CD14-positive monocyte (primary cell): ENCODE results near the gene CHST11. TPM values are rescaled to one million over a fixed set of nuclear protein-coding genes. Genes with fewer than 3 reads are reported as not detected.

Experiments
- DNase-seq, 3 donors: peaks; one replicate each; pipeline ENCODE4 v3.0.0-alpha.2; 2011 to 2022
- H2AFZ ChIP-seq: 2 replicates; pipeline ENCODE4 v1.6.0; 2012; ENCODE audit warnings: mild to moderate bottlenecking, low read depth, low read length, inconsistent platforms; ENCODE audit not compliant: insufficient read depth, poor library complexity, severe bottlenecking
- H3K27ac ChIP-seq, 2 donors: 1 replicate in 1 of 2; 2 replicates in 1 of 2; pipeline ENCODE4 v1.5.1; 2012 to 2013; ENCODE audit warnings: low read length in 2 of 2, control low read depth in 1 of 2, inconsistent platforms in 1 of 2, low read depth in 1 of 2, mild to moderate bottlenecking in 1 of 2
- H3K27me3 ChIP-seq, 2 donors: one replicate each; pipeline versions ENCODE4 v1.6.0 to v1.6.1; 2011 to 2013; ENCODE audit warnings: low read length in 2 of 2; ENCODE audit not compliant: control insufficient read depth in 2 of 2, insufficient read depth in 2 of 2
- H3K36me3 ChIP-seq, 2 donors: replicated peaks in 1 of 2; 1 replicate in 1 of 2; 2 replicates in 1 of 2; pipeline versions ENCODE4 v1.5.1 to v1.6.1; 2012 to 2013; ENCODE audit warnings: low read length in 2 of 2, control low read depth in 1 of 2, inconsistent platforms in 1 of 2, mild to moderate bottlenecking in 1 of 2; ENCODE audit not compliant: insufficient read depth in 2 of 2, control insufficient read depth in 1 of 2
- H3K4me1 ChIP-seq, 2 donors: 1 replicate in 1 of 2; 2 replicates in 1 of 2; pipeline versions ENCODE4 v1.5.1 to v1.6.1; 2012 to 2013; ENCODE audit warnings: low read length in 2 of 2, control low read depth in 1 of 2, inconsistent platforms in 1 of 2, mild to moderate bottlenecking in 1 of 2, moderate library complexity in 1 of 2; ENCODE audit not compliant: insufficient read depth in 2 of 2, control insufficient read depth in 1 of 2
- H3K4me2 ChIP-seq: replicated peaks from 2 replicates; pipeline ENCODE3; 2012; ENCODE audit warnings: low read length, moderate library complexity, mild to moderate bottlenecking; ENCODE audit not compliant: poor library complexity, severe bottlenecking; ENCODE audit errors: extremely low read depth
- H3K4me3 ChIP-seq, 3 experiments: fragments of 200-600 bp in 1 of 3; sonication (generic) in 1 of 3; replicated peaks in 1 of 3; 1 replicate in 2 of 3; 2 replicates in 1 of 3; pipeline ENCODE4 v1.5.1; 2011 to 2013; ENCODE audit warnings: low read length in 3 of 3, mild to moderate bottlenecking in 3 of 3, control low read depth in 2 of 3, low read depth in 2 of 3, inconsistent platforms in 1 of 3, moderate library complexity in 1 of 3
- H3K79me2 ChIP-seq: 2 replicates; pipeline ENCODE4 v1.6.0; 2012; ENCODE audit warnings: mild to moderate bottlenecking, control low read depth, inconsistent platforms, low read length, moderate library complexity; ENCODE audit not compliant: insufficient read depth
- H3K9ac ChIP-seq: 2 replicates; pipeline ENCODE4 v1.6.0; 2017; ENCODE audit warnings: low read length, mild to moderate bottlenecking; ENCODE audit not compliant: insufficient read depth, poor library complexity, severe bottlenecking
- H3K9me3 ChIP-seq, 2 donors: replicated peaks in 1 of 2; 1 replicate in 1 of 2; 2 replicates in 1 of 2; pipeline versions ENCODE4 v1.5.1 to v1.6.1; 2012 to 2013; ENCODE audit warnings: low read length in 2 of 2, control low read depth in 1 of 2; ENCODE audit not compliant: control insufficient read depth in 1 of 2, insufficient read depth in 1 of 2
- H4K20me1 ChIP-seq: 2 replicates; pipeline ENCODE4 v1.6.0; 2012; ENCODE audit warnings: mild to moderate bottlenecking, low read length, control low read depth, moderate library complexity; ENCODE audit not compliant: insufficient read depth
- H3K27ac Mint-ChIP-seq, 7 donors: one replicate each; pipeline ENCODE4 v1.8.0; 2020; ENCODE audit warnings: mild to moderate bottlenecking in 7 of 7, mixed read lengths in 7 of 7, moderate library complexity in 6 of 7, inconsistent platforms in 2 of 7
- H3K27me3 Mint-ChIP-seq, 3 donors: one replicate each; pipeline ENCODE4 v1.8.0; 2021 to 2022; ENCODE audit warnings: low read depth in 3 of 3, mild to moderate bottlenecking in 3 of 3, mixed read lengths in 3 of 3, moderate library complexity in 3 of 3, inconsistent platforms in 1 of 3
- H3K36me3 Mint-ChIP-seq, 2 donors: one replicate each; pipeline ENCODE4 v1.8.0; 2020; ENCODE audit warnings: mixed read lengths in 2 of 2, inconsistent platforms in 1 of 2, mild to moderate bottlenecking in 1 of 2
- H3K4me1 Mint-ChIP-seq: one replicate; pipeline ENCODE4 v1.8.0; 2020; ENCODE audit warnings: mild to moderate bottlenecking, mixed read lengths
- H3K4me3 Mint-ChIP-seq, 2 donors: one replicate each; pipeline ENCODE4 v1.8.0; 2020; ENCODE audit warnings: mild to moderate bottlenecking in 2 of 2, mixed read lengths in 2 of 2, moderate library complexity in 1 of 2
- H3K9me3 Mint-ChIP-seq, 7 donors: one replicate each; pipeline ENCODE4 v1.8.0; 2020 to 2022; ENCODE audit warnings: mixed read lengths in 7 of 7, mild to moderate bottlenecking in 6 of 7, moderate library complexity in 6 of 7, inconsistent platforms in 2 of 7
- CTCF ChIP-seq: fragments of 200-600 bp; IDR thresholded peaks from one replicate; pipeline ENCODE4 v1.8.0; 2022; ENCODE audit warnings: antibody characterized with exemption, mild to moderate bottlenecking
- WGBS: methylation state at CpG from one replicate; pipeline ENCODE4 v1.1.5; 2013; ENCODE audit warnings: missing lambda C conversion rate; ENCODE audit not compliant: insufficient coverage; 5-methylcytosine and 5-hydroxymethylcytosine counted together
- intact Hi-C, 2 donors: fragments of 100-400 bp; cut with micrococcal nuclease; formaldehyde crosslinking; loops; one replicate each; pipeline versions ENCODE4 v1.15.0 to v1.15.1; 2023
- polyA plus RNA-seq, 3 donors: library from polyadenylated mRNA; depleted of rRNA in 1 of 3; unstranded in 2 of 3; stranded (reverse) in 1 of 3; fragments of 300-500 nt in 2 of 3; fragments of >200 nt in 1 of 3; fragmentation: Illumina TruSeq in 2 of 3; gene quantifications; 1 replicate in 2 of 3; 2 replicates in 1 of 3; pipeline ENCODE4 v1.2.3, GENCODE V29; 2012 to 2021

Gene CHST11
- polyA plus RNA-seq, 3 donors: 44.4 to 66.6 (median 48.4) TPM

GRCh38 chr12:104499668-104500332 is 43.1 kb downstream of the CHST11 start:
- Histone ChIP-seq H3K4me3 (no peak overlapping the region), H4K20me1 (peaks cover 100% of the 10 kb centered on the region), H3K9ac (no peak overlapping the region), H3K4me2 (no peak overlapping the region), H3K36me3 (peaks cover 3 to 17% of the 10 kb centered on the region in 2 donors), H3K27ac (no peak overlapping the region), H2AFZ (no peak overlapping the region), H3K4me1 (peaks cover 39 to 42% of the 10 kb centered on the region in 2 donors), H3K9me3 (no peaks in the 10 kb centered on the region), H3K27me3 (no peaks in the 10 kb centered on the region), H3K79me2 (peaks cover 98% of the 10 kb centered on the region)
- H3K9me3 Mint-ChIP-seq: no peaks in the 10 kb centered on the region
- peak overlapping the region in 4 of 7 donors; percentile 21 to 71 (median 50) for H3K27ac Mint-ChIP-seq
- H3K4me1 Mint-ChIP-seq: peaks cover 75% of the 10 kb centered on the region
- intact Hi-C loops: loop anchor here in 1 of 2 donors (5.0 kb wide), 1 partner anchor 42 kb away; the partner anchor contains the start of gene CHST11
- peaks cover 0 to 6% (median 1%) of the 10 kb centered on the region in 3 donors for H3K27me3 Mint-ChIP-seq
- no peak for TF ChIP-seq CTCF
- WGBS: 100% methylated on average over 1 of the region's 4 CpGs
- no peak for DNase-seq
- no peak overlapping the region for H3K4me3 Mint-ChIP-seq
- H3K36me3 Mint-ChIP-seq: peaks cover 49 to 53% of the 10 kb centered on the region in 2 donors

- 88% methylated on average over 1 of the region's 1 CpG for WGBS
- Histone ChIP-seq H3K9me3 (no peaks in the 10 kb centered on the region), H3K4me1 (peaks cover 34 to 37% of the 10 kb centered on the region in 2 donors), H2AFZ (no peak overlapping the region), H3K36me3 (peaks cover 3 to 17% of the 10 kb centered on the region in 2 donors), H3K79me2 (peaks cover 98% of the 10 kb centered on the region), H3K27me3 (no peaks in the 10 kb centered on the region), H4K20me1 (peaks cover 100% of the 10 kb centered on the region), H3K4me3 (no peak overlapping the region), H3K27ac (peak overlapping the region in 1 of 2 donors; percentile 8), H3K9ac (no peak overlapping the region), H3K4me2 (no peak overlapping the region)
- H3K27ac Mint-ChIP-seq: no peak overlapping the region
- peaks cover 0 to 6% (median 3%) of the 10 kb centered on the region in 3 donors for H3K27me3 Mint-ChIP-seq
- H3K36me3 Mint-ChIP-seq: peaks cover 44 to 51% of the 10 kb centered on the region in 2 donors
- H3K4me3 Mint-ChIP-seq: no peak overlapping the region
- no peak for DNase-seq
- H3K4me1 Mint-ChIP-seq: peaks cover 72% of the 10 kb centered on the region
- TF ChIP-seq CTCF: no peak
- intact Hi-C loops: no loop called here
- H3K9me3 Mint-ChIP-seq: no peaks in the 10 kb centered on the region
Observed at GRCh38 chr12:104501115-104501514, 44.4 kb downstream of the CHST11 start.
